OCI-LY3 (cell line): ENCODE data around the gene NWD2.

Experiments used
- H2AFZ ChIP-seq: fragments of 200-600, 300-600 bp; shearing (Covaris generic); 2 replicates; pipeline ENCODE4 v1.6.0; 2014; ENCODE audit warnings: antibody characterized with exemption, low read depth, low read length
- H3K27ac ChIP-seq: fragments of 200-600, 300-600 bp; sonication (generic); 2 replicates; pipeline ENCODE4 v1.5.1; 2014; ENCODE audit warnings: mild to moderate bottlenecking, low read length, moderate library complexity, mixed read lengths
- H3K27me3 ChIP-seq: fragments of 200-600, 300-600 bp; sonication (generic); 2 replicates; pipeline ENCODE4 v1.6.1; 2014; ENCODE audit warnings: low read depth, low read length, mixed read lengths
- H3K36me3 ChIP-seq: fragments of 200-600, 300-600 bp; sonication (generic); replicated peaks from 2 replicates; pipeline ENCODE3; 2014; ENCODE audit warnings: low read depth, low read length, mixed read lengths
- H3K4me1 ChIP-seq: fragments of 300-600, 200-600 bp; sonication (generic); 2 replicates; pipeline ENCODE4 v1.6.1; 2014; ENCODE audit warnings: low read length, mixed read lengths
- H3K4me2 ChIP-seq: fragments of 200-600, 300-600 bp; sonication (generic); 2 replicates; pipeline ENCODE4 v1.6.1; 2014; ENCODE audit warnings: low read length, mixed read lengths
- H3K4me3 ChIP-seq: fragments of 300-600, 200-600 bp; sonication (generic); 2 replicates; pipeline ENCODE4 v1.5.1; 2014; ENCODE audit warnings: antibody characterized with exemption, mild to moderate bottlenecking, low read length, moderate library complexity
- H3K79me2 ChIP-seq: fragments of 300-600, 200-600 bp; shearing (Covaris generic); 2 replicates; pipeline ENCODE4 v1.6.1; 2014; ENCODE audit warnings: mild to moderate bottlenecking, low read length, mixed read lengths
- H3K9ac ChIP-seq: fragments of 300-600, 200-600 bp; shearing (Covaris generic); 2 replicates; pipeline ENCODE4 v1.6.0; 2014; ENCODE audit warnings: mild to moderate bottlenecking, low read length, moderate library complexity
- H3K9me3 ChIP-seq: fragments of 200-600, 300-600 bp; shearing (Covaris generic); 2 replicates; pipeline ENCODE4 v1.6.1; 2014; ENCODE audit warnings: low read length, mixed read lengths; ENCODE audit not compliant: insufficient read depth
- H4K20me1 ChIP-seq: fragments of 200-600, 300-600 bp; sonication (generic); 2 replicates; pipeline ENCODE4 v1.6.1; 2016; ENCODE audit warnings: low read length, mixed read lengths; ENCODE audit not compliant: insufficient read depth
- EZH2phosphoT487 ChIP-seq: fragments of 200-600 bp; shearing (Covaris generic); IDR thresholded peaks from 2 replicates; pipeline ENCODE4 v1.6.1; 2018; ENCODE audit warnings: antibody characterized with exemption, mixed run types, low read depth
- TF ChIP-seq, protein P1 (sequence below): fragments of 200-600, 300-600 bp; sonication (generic); IDR thresholded peaks from 2 replicates; pipeline ENCODE4 v1.5.1; 2014; ENCODE audit warnings: antibody characterized with exemption, low read length, low read depth

The NWD2 gene

DNA sequence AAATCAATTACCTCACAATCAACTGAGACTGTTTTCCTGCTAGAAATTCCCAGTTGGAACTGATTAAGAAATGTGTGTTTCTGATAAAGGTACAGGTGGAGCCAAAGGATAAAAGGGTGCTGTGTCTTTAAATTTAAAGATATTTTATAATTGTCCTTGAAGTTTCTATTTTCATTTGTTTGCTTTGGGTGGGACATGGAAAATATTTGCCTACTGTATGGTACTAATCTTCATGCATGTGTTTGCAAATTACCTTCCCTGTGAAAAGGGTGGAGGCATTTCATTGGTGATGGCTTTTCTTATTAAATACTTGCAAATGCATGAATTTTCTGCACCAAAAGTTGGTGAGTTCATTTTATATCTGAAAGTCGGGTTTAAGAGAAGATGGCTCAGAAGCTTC lies 225.7 kb downstream of the NWD2 start:
- Histone ChIP-seq H3K9ac (no peak overlapping the region), H3K4me3 (no peak overlapping the region), H2AFZ (no peak overlapping the region), H3K79me2 (no peaks in the 10 kb centered on the region), H3K4me1 (peaks cover 4% of the 10 kb centered on the region), H3K9me3 (no peaks in the 10 kb centered on the region), H3K27me3 (peaks cover 39% of the 10 kb centered on the region), H3K27ac (no peak overlapping the region), H3K4me2 (no peak overlapping the region), H3K36me3 (no peaks in the 10 kb centered on the region), H4K20me1 (no peaks in the 10 kb centered on the region)
- TF ChIP-seq EZH2phosphoT487: peak; percentile 57; the same call in 1 of the 2 replicates
- TF ChIP-seq, protein P1, sequence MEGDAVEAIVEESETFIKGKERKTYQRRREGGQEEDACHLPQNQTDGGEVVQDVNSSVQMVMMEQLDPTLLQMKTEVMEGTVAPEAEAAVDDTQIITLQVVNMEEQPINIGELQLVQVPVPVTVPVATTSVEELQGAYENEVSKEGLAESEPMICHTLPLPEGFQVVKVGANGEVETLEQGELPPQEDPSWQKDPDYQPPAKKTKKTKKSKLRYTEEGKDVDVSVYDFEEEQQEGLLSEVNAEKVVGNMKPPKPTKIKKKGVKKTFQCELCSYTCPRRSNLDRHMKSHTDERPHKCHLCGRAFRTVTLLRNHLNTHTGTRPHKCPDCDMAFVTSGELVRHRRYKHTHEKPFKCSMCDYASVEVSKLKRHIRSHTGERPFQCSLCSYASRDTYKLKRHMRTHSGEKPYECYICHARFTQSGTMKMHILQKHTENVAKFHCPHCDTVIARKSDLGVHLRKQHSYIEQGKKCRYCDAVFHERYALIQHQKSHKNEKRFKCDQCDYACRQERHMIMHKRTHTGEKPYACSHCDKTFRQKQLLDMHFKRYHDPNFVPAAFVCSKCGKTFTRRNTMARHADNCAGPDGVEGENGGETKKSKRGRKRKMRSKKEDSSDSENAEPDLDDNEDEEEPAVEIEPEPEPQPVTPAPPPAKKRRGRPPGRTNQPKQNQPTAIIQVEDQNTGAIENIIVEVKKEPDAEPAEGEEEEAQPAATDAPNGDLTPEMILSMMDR: no peak

GRCh38 chr4:37471093-37471492 lies 226.6 kb downstream of the NWD2 start:
- Histone ChIP-seq H3K4me1 (no peaks in the 10 kb centered on the region), H3K4me2 (no peak overlapping the region), H3K4me3 (no peak overlapping the region), H4K20me1 (no peaks in the 10 kb centered on the region), H3K36me3 (no peaks in the 10 kb centered on the region), H3K27me3 (peaks cover 39% of the 10 kb centered on the region), H3K9ac (no peak overlapping the region), H3K27ac (no peak overlapping the region), H3K79me2 (no peaks in the 10 kb centered on the region), H2AFZ (no peak overlapping the region), H3K9me3 (no peaks in the 10 kb centered on the region)
- TF ChIP-seq, protein P1: no peak
- TF ChIP-seq EZH2phosphoT487: no peak

DNA sequence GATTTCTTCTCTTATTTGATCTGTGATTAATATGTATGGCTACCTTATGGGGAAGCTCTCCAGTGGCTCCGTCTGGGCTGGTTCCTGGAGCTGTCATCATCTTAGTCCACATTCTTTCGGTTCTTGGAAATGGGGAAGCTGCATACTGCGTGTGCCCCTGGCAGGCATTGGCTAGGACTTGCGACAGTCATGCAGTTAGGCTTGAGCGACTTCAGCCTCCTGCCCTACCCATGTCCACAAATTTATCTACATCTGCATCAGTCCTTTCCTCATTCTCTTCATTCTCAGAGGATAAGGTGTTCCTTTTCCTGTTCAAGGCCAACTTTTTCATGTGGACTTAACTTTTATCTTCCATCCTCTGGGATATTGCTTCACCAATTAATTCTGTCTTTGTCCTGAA lies 227.4 kb downstream of the NWD2 start:
- Histone ChIP-seq H4K20me1 (no peaks in the 10 kb centered on the region), H3K4me2 (no peak overlapping the region), H3K79me2 (no peaks in the 10 kb centered on the region), H3K4me1 (no peaks in the 10 kb centered on the region), H3K9ac (no peak overlapping the region), H3K9me3 (no peaks in the 10 kb centered on the region), H3K27me3 (peaks cover 39% of the 10 kb centered on the region), H2AFZ (no peak overlapping the region), H3K4me3 (no peak overlapping the region), H3K27ac (no peak overlapping the region), H3K36me3 (no peaks in the 10 kb centered on the region)
- TF ChIP-seq, protein P1: no peak
- no peak for TF ChIP-seq EZH2phosphoT487

GRCh38 chr4:37473807-37474206 lies 229.3 kb downstream of the NWD2 start:
- no peak overlapping the region for H3K4me3 ChIP-seq
- TF ChIP-seq EZH2phosphoT487: no peak
- TF ChIP-seq, protein P1: no peak
- H3K79me2 ChIP-seq: no peaks in the 10 kb centered on the region
- H3K27me3 ChIP-seq: peaks cover 39% of the 10 kb centered on the region
- H3K4me2 ChIP-seq: no peak overlapping the region
- no peaks in the 10 kb centered on the region for H3K9me3 ChIP-seq
- no peak overlapping the region for H3K9ac ChIP-seq
- H3K36me3 ChIP-seq: no peaks in the 10 kb centered on the region
- H2AFZ ChIP-seq: no peak overlapping the region
- no peak overlapping the region for H3K27ac ChIP-seq
- H4K20me1 ChIP-seq: no peaks in the 10 kb centered on the region
- H3K4me1 ChIP-seq: no peaks in the 10 kb centered on the region
